ENCODE data around the gene DCAF7.

GRCh38 chr17:63535640-63536039 is 14.6 kb upstream of the DCAF7 start:
- TF ChIP-seq CTCF (IDR thresholded peaks at IDR 0.05) (no peak), POLR2AphosphoS5 (IDR thresholded peaks at IDR 0.05; ENCODE audit: low read depth, low read length) (no peak)
